HG03025 (cell line): Measurements from ENCODE around the gene GAP43.
A peak's percentile ranks its signal among the peaks of the same experiment; 100 is the strongest.

Experiments used
- ATAC-seq: cut with Tn5 transposase; IDR thresholded peaks from one replicate; pipeline ENCODE4 v1.9.1; 2021; ENCODE audit warnings: mild to moderate bottlenecking, moderate library complexity; ENCODE audit not compliant: unreplicated experiment, low FRiP score

GAP43 gene

DNA sequence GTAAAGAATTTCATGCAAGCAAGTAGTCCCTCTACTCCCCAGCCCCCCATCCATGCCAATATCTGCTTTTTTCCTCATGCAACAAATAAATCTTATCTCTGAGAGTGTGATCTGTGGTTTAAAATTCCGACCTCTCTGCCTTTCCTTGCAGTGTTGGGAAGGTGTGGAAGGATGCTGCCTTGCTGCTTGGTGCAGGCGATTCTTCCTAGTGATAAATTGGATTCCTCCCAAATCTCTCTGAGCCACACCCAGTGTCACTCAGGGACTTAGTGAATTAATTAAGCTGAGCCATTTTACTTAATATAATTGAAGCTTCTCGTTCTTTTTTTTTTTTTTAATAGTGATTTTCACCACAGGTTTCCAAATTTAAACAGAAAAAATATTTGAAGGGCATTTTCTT is 3.4 kb downstream of the GAP43 start:
- ATAC-seq: no peak

GRCh38 chr3:115627180-115628074 is 4.1 kb downstream of the GAP43 start:
- ATAC-seq: peak; percentile 85

- ATAC-seq: peak; percentile 40
Measured at GRCh38 chr3:115628075-115628412, 4.7 kb downstream of the GAP43 start.

GRCh38 chr3:115630850-115631249 is 7.5 kb downstream of the GAP43 start:
- no peak for ATAC-seq

DNA sequence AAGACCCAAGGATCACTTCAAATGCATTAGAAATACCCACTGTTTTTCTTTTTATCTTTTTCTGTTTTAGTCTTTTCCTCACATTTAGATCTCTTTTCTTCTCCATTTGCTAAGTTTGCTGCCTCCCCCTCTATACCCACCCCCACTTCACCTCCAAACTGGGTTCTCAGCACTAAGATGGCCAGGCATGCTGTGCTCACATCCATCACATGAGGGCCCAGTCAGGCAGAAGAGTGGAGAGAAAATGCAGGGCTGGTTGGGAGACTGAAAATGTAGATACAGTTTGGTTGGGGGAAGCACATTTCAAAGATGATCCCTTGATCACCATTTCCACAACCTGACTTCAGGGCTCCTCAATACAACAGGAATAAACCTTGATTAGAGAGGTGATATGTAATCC is 8.7 kb downstream of the GAP43 start:
- ATAC-seq: no peak

- no peak for ATAC-seq
Measured at GRCh38 chr3:115633467-115633866, 10.2 kb downstream of the GAP43 start.

DNA sequence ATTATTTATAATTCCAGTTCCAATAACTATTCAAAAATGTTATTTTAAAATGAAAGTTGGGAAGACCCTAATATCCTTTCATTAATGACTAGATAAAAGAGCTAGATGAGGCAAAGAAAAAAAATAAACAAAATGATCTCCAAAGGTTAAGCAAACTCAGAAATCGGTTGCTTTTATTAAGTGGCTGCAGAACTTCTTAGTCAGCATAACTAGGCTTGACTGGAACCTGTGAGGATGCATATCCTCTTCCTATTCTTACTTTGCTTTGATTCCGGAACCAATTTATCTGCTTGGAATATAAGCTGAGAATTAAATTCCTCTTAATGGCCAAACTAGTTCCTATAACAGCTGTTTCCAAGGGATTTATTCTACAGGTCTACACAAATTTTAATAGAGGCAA is 10.7 kb downstream of the GAP43 start:
- no peak for ATAC-seq

DNA sequence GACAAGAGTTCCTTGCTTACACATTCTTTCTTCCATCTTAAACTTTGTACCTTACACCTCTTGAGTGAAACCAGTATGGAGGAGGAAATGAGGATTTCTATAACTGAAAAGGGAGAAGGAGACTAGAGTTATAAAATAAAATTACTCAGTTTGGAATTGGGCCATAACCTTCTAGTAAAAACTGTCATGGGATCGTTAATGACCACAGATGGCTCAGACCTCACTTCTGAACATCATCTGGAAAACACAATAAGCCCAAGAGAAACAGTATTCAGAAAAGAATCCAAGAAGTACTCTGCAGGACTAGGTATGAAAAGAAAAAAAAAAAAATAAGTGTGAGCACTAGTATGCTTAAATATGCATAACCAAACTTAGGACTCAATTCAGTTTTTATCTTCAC is 12.1 kb downstream of the GAP43 start:
- no peak for ATAC-seq

DNA sequence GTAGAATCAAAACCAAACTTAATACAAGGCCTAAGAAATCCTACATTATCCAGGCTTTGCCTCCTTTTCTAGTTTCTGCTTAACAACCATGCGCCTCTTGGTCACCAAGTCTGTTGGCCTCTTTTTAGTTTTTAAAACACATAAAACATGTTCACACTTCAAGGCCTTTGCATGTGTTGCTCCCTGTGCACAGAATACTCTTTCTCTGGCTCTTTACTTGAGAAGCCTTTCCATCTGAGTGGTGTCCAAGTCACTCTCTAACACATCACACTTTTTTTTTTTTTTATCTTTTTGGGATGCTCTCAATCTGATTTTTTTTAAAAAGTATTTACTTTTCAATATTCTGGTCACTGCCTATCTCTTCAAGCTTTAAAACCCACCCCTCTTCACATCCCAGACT is 14.9 kb downstream of the GAP43 start:
- ATAC-seq: no peak

DNA sequence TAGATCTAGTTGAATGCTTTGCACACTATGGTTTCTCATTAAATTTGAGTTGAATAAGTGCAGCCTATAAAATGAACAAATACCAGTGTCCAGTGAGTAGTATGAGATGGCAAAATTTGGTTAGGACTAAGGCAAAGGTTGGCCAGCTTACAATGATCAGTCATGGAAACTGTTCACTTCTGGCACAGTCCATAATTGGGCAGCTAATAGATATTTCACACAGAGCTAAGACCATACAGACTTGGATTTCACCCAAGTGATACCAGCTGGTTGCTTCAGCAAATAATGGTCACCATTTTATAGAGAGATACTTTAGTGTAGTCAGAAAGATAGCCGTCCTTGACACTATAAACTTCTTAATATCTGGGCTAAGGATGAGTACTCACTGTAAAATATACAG is 15.7 kb downstream of the GAP43 start:
- ATAC-seq: no peak

DNA sequence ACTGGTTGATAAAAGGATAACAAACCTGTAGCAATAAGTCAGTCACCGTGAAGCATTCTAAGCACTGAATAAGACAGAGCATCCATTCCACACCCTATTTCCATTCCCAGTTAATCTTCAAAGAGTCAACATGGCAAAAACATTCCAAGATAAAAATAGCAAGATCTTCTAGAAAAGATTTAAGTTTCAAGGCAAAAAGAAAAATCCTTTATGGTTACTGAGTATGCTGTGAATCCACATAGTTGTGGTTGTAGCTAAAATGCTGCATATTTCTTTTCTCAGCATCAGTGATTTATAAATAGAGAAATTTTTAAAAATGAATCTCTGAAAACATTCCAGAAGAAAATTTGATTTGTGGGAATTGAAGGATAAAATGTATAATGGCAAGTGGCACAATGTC is 21.1 kb downstream of the GAP43 start:
- ATAC-seq: no peak

DNA sequence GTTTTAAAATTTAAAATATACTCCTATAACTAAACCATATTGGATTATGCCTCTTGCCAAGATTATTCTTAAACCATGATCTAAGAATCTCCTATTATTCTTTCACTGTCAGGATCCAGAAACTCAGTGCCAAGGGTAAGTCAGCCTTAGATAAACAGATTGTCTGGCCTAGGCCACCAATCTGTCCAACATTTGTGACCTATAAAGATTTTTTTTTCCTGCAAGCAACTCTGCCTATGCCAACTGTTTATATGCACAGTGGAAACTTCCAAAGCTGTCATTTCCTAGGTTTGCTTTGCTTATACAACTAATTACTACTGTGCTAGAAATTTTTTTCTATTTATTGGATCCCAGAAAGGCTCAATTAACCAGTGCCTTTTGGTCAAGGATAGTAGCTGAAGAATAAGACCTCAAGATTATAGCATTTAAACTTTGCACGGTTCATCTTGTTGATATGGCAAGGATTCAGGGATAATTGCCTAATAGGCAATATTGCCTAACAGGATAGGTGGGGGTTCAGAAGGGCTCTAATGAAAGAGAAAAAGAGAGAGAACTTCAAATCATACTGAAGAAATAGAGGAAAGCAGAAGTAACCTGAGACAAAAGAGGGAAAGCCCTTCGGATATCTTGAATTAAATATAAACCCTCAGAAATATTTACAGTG is 22.8 kb downstream of the GAP43 start:
- no peak for ATAC-seq

- ATAC-seq: no peak
Measured at GRCh38 chr3:115648559-115648958, 25.2 kb downstream of the GAP43 start.

- ATAC-seq: peak; percentile 83
Measured at GRCh38 chr3:115651087-115651486, 27.8 kb downstream of the GAP43 start.

DNA sequence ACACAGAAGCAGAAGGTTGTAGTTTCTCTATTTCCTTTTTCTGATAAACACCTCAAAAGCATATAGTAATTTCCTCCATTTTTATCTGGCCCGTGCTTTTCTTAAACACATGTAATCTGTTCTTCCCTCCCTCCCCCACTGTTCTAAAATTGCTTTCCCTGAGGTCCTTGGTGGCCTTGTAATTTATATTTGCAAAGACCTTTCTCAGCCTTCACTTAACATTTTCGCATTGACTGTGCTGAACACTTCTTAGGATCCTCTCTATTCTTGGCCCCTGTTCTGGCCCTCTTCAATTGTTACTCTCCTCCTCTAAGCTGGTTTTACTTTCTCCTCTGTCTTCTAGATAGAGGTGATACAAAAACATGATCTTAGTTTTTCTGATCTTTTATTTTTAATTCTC is 28.3 kb downstream of the GAP43 start:
- ATAC-seq: no peak

DNA sequence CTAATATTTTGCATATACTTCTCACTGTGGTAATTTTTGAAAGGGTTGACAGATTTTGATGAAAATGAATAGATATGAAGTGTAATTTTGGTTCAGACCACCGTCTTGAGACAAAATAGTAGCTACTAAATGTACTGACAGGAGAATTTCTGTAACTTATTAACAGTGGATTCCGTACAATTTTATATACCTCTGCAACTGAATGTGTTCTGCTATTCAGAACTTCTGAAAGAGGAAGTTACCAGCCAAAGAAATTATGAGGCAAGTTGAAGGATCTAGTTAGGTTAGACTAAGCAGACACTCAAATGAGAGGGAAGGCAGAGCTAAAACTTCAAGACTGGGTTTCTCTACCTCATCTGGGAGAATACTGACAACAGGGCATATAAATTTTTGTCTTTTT is 29.4 kb downstream of the GAP43 start:
- ATAC-seq: peak; percentile 59

- no peak for ATAC-seq
Measured at GRCh38 chr3:115655761-115656282, 32.5 kb downstream of the GAP43 start.

DNA sequence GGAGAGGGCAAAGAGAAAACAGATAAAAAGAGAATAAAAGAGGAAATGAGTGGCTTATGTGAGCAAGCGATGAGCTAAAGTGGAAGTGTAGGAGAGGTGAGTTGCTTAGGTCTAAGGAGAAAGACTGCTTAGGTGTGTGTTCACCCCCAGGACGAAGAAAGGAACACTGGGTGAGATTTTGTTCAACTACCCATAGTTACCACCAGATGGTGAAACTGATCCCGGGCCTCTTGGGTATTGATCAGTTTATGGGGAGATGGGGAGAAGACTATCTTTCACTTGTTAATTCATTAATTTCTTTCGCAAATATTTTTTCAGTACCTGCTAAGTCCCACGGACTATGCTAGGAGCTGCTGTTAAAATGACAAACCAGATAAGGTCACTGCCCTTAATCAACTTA is 33.9 kb downstream of the GAP43 start:
- no peak for ATAC-seq

- no peak for ATAC-seq
Measured at GRCh38 chr3:115658032-115658336, 34.7 kb downstream of the GAP43 start.

- ATAC-seq: peak; percentile 93
Measured at GRCh38 chr3:115658337-115659181, 35.2 kb downstream of the GAP43 start.
